OCI-LY1 (cell line): ENCODE measurements around the gene NDUFB4.

Source experiments
- H2AFZ ChIP-seq: fragments of 200-600 bp; sonication (generic), shearing (Covaris generic); 2 replicates; pipeline ENCODE4 v1.6.0; 2014; ENCODE audit warnings: antibody characterized with exemption, mild to moderate bottlenecking, low read length
- H3F3A ChIP-seq: fragments of 200-600 bp; sonication (generic), shearing (Covaris generic); 2 replicates; pipeline ENCODE4 v1.6.0; 2014; ENCODE audit warnings: mild to moderate bottlenecking, antibody characterized with exemption, low read length, moderate library complexity; ENCODE audit not compliant: insufficient read depth
- H3K27ac ChIP-seq: fragments of 200-600 bp; sonication (generic); 2 replicates; pipeline ENCODE4 v1.5.1; 2014; ENCODE audit warnings: low read length, mixed run types, mild to moderate bottlenecking, low read depth; ENCODE audit not compliant: poor library complexity, severe bottlenecking
- H3K27me3 ChIP-seq: fragments of 200-600 bp; sonication (generic); 2 replicates; pipeline ENCODE4 v1.6.0; 2014; ENCODE audit warnings: antibody characterized with exemption, mild to moderate bottlenecking, low read length, moderate library complexity; ENCODE audit not compliant: insufficient read depth
- H3K36me3 ChIP-seq: fragments of 200-600 bp; sonication (generic); 2 replicates; pipeline ENCODE4 v1.6.1; 2014; ENCODE audit warnings: mild to moderate bottlenecking, antibody characterized with exemption, low read length, moderate library complexity, mixed read lengths; ENCODE audit not compliant: insufficient read depth
- H3K4me1 ChIP-seq: fragments of 200-600 bp; sonication (generic); 2 replicates; pipeline ENCODE4 v1.5.1; 2014; ENCODE audit warnings: mild to moderate bottlenecking, low read length, moderate library complexity; ENCODE audit not compliant: insufficient read depth, severe bottlenecking
- H3K4me2 ChIP-seq: fragments of 200-600 bp; sonication (generic), shearing (Covaris generic); 2 replicates; pipeline ENCODE4 v1.6.1; 2014; ENCODE audit warnings: low read length
- H3K4me3 ChIP-seq: fragments of 200-600 bp; sonication (generic); 2 replicates; pipeline ENCODE4 v1.5.1; 2014; ENCODE audit warnings: low read length, low read depth, mild to moderate bottlenecking, mixed read lengths; ENCODE audit not compliant: poor library complexity, severe bottlenecking
- H3K79me2 ChIP-seq: fragments of 200-600 bp; shearing (Covaris generic); 2 replicates; pipeline ENCODE4 v1.6.1; 2016; ENCODE audit warnings: mixed run types, low read length, mixed read lengths; ENCODE audit not compliant: insufficient read depth
- H3K9ac ChIP-seq: fragments of 200-600 bp; sonication (generic), shearing (Covaris generic); 2 replicates; pipeline ENCODE4 v1.6.1; 2014; ENCODE audit warnings: mild to moderate bottlenecking, low read length, mixed read lengths
- H3K9me2 ChIP-seq: fragments of 200-600 bp; sonication (generic), shearing (Covaris generic); 2 replicates; pipeline ENCODE4 v1.6.1; 2014; ENCODE audit warnings: low read depth, mild to moderate bottlenecking, low read length, mixed read lengths
- H3K9me3 ChIP-seq: fragments of 200-600 bp; shearing (Covaris generic); 2 replicates; pipeline ENCODE4 v1.6.1; 2014; ENCODE audit warnings: low read length, mixed read lengths
- H4K20me1 ChIP-seq: fragments of 200-600 bp; sonication (generic), shearing (Covaris generic); 2 replicates; pipeline ENCODE4 v1.6.0; 2016; ENCODE audit warnings: mild to moderate bottlenecking, low read length; ENCODE audit not compliant: insufficient read depth
- EZH2 ChIP-seq: fragments of 200-600 bp; sonication (generic), shearing (Covaris generic); IDR thresholded peaks from 2 replicates; pipeline ENCODE4 v1.8.0; 2017; ENCODE audit warnings: borderline replicate concordance, mixed run types, mild to moderate bottlenecking, antibody characterized with exemption, low read length, moderate library complexity, mixed read lengths
- TF ChIP-seq, protein P1 (sequence below): fragments of 200-600 bp; sonication (generic), shearing (Covaris generic); IDR thresholded peaks from 2 replicates; pipeline ENCODE4 v1.5.1; 2017; ENCODE audit warnings: mild to moderate bottlenecking, antibody characterized with exemption, low read length, moderate library complexity, mixed read lengths

The NDUFB4 gene

DNA sequence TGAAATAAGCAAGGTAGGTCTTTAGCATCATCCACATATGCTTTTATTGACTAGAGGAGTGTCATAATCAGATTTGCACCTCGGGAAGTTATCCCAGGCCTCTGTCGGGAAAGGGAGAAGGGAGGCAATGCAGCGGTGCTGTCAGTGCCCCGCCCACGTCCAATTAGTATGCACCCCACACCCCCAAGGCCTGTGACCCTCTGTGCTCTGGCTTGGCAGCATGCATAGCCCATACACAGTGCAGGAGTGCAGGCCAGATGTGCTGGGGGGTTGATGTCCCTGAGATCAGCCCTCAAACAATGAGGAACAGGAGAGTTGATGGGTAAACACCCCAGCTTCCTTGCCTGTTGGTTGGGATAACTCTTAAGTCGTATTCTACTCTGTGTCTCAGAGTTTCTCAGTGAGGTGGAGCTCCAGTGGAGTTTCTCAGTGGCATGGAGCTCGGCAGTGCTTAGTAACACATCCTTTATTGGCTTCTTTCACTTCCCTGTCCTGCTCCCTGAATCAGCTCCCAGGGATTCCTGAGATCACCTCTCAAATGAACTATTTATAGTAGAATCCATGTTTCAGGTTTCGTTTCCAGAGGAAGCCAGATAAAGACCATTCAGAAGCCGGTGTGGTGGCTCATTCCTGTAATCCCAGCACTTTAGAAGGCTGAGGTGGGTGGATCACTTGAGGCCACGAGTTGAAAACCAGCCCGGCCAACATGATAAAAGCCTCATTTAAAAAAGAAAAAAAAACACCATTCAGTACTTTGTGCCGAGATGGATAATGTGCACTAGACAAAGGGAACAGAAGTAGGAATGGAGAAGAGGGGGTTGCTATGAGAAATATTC lies 26.7 kb upstream of the NDUFB4 start:
- H2AFZ ChIP-seq: no peak overlapping the region
- no peak overlapping the region for H3K27ac ChIP-seq
- no peaks in the 10 kb centered on the region for H3K79me2 ChIP-seq
- no peaks in the 10 kb centered on the region for H3K36me3 ChIP-seq
- TF ChIP-seq, protein P1, sequence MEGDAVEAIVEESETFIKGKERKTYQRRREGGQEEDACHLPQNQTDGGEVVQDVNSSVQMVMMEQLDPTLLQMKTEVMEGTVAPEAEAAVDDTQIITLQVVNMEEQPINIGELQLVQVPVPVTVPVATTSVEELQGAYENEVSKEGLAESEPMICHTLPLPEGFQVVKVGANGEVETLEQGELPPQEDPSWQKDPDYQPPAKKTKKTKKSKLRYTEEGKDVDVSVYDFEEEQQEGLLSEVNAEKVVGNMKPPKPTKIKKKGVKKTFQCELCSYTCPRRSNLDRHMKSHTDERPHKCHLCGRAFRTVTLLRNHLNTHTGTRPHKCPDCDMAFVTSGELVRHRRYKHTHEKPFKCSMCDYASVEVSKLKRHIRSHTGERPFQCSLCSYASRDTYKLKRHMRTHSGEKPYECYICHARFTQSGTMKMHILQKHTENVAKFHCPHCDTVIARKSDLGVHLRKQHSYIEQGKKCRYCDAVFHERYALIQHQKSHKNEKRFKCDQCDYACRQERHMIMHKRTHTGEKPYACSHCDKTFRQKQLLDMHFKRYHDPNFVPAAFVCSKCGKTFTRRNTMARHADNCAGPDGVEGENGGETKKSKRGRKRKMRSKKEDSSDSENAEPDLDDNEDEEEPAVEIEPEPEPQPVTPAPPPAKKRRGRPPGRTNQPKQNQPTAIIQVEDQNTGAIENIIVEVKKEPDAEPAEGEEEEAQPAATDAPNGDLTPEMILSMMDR: no peak
- TF ChIP-seq EZH2: no peak
- H3K9ac ChIP-seq: no peak overlapping the region
- no peak overlapping the region for H3K4me3 ChIP-seq
- H3K4me1 ChIP-seq: peaks cover 5% of the 10 kb centered on the region
- no peaks in the 10 kb centered on the region for H3K9me2 ChIP-seq
- no peaks in the 10 kb centered on the region for H3F3A ChIP-seq
- H3K9me3 ChIP-seq: no peaks in the 10 kb centered on the region
- peaks cover 5% of the 10 kb centered on the region; the same call in 1 of the 2 replicates for H3K27me3 ChIP-seq
- no peaks in the 10 kb centered on the region for H4K20me1 ChIP-seq
- no peak overlapping the region for H3K4me2 ChIP-seq

DNA sequence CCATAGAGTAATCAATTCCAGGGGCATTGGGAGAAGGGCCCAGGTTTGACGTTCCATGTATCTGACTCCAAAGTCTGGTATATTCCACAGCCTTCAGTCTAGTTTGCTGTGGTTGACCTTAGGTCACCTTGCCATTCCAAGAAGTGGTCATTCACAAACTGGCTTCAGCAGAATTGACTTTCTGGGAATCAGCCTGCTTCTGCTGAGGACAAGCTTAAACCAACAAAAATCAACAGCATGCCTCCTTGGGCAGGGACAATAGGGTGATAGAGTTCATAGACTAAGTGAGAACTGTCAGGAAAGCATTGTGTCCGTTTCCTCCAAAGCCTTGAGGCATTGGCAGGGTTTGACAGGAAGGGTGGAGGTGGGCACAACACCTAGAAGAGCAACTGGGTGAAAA lies 24.1 kb upstream of the NDUFB4 start:
- Histone ChIP-seq H3K27me3 (peaks cover 5% of the 10 kb centered on the region; the same call in 1 of the 2 replicates), H3F3A (no peaks in the 10 kb centered on the region), H3K4me1 (peaks cover 5% of the 10 kb centered on the region), H3K9me3 (no peaks in the 10 kb centered on the region), H2AFZ (no peak overlapping the region), H4K20me1 (no peaks in the 10 kb centered on the region), H3K27ac (no peak overlapping the region), H3K4me2 (no peak overlapping the region), H3K9me2 (no peaks in the 10 kb centered on the region), H3K9ac (no peak overlapping the region), H3K79me2 (no peaks in the 10 kb centered on the region), H3K4me3 (no peak overlapping the region), H3K36me3 (no peaks in the 10 kb centered on the region)
- TF ChIP-seq, protein P1: no peak
- TF ChIP-seq EZH2: no peak

DNA sequence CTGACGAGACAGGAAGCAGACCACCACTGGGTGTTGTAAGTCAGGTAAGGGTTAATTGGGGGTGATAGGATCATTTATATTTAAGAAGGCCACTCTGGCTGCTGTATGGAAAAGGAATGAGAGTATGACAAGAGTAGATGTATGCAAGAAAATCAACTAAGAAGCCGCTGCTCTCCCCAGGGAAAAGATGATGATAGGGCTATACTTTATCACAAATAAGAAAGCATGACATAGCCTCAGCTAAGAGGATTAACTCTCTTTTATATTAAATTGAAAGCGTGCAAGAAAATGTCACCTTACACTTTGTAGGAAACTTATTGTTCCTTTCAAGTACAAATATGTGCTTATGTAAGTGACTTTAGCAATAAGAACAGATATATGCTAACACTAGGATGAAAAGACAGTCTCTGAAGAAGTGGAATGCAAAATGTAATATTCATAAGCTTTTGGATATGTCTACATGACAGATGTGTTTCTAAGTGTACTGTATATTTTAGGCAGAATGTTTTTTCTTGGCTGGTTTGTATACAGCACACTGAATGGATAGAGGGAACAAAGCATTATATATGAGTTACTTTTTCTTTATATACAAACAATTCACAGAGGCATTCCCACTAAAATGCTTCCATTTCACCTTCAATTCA lies 8.7 kb upstream of the NDUFB4 start:
- no peaks in the 10 kb centered on the region for H3K79me2 ChIP-seq
- H3K9me3 ChIP-seq: no peaks in the 10 kb centered on the region
- no peaks in the 10 kb centered on the region for H3K27me3 ChIP-seq
- no peak overlapping the region for H3K27ac ChIP-seq
- no peak for TF ChIP-seq EZH2
- TF ChIP-seq, protein P1: no peak
- H3K4me1 ChIP-seq: no peaks in the 10 kb centered on the region
- H3K4me3 ChIP-seq: no peak overlapping the region
- no peaks in the 10 kb centered on the region for H4K20me1 ChIP-seq
- H3K36me3 ChIP-seq: no peaks in the 10 kb centered on the region
- no peaks in the 10 kb centered on the region for H3K9me2 ChIP-seq
- no peak overlapping the region for H2AFZ ChIP-seq
- H3K9ac ChIP-seq: no peak overlapping the region
- no peaks in the 10 kb centered on the region for H3F3A ChIP-seq
- H3K4me2 ChIP-seq: no peak overlapping the region
